Effector CD4-positive, alpha-beta T cell (primary cell): ENCODE data around the gene NLRP3.
A peak's percentile ranks its signal among the peaks of the same experiment; 100 is the strongest.
"Not testable (repeated sequence)": the region's sequence is repeated elsewhere in the genome, so short reads cannot be mapped to it uniquely, and the experiment has no call there.

Experiments used
- DNase-seq: peaks from one replicate; pipeline ENCODE4 v3.0.0-alpha.2; 2020

Gene NLRP3

DNA sequence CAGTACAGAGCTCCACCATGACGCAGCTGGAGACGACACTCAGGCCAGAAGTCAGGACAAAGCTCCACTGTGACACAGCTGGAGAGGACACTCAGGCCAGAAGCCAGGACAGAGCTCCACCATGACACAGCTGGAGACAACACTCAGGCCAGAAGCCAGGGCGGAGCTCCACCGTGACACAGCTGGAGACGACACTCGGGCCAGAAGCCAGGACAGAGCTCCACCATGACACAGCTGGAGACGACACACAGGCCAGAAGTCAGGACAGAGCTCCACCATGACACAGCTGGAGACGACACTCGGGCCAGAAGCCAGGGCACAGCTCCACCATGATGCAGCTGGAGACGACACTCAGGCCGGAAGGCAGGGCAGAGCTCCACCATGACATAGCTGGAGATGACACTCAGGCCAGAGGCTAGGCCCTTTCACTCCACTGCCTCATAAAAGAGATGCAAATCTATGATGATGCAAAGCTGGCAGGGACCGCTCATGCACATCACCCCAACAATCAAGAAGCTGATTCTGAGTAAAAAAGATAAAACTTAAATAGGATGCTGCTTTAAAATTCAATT lies 55.6 kb downstream of the NLRP3 start:
- DNase-seq: no peak

DNA sequence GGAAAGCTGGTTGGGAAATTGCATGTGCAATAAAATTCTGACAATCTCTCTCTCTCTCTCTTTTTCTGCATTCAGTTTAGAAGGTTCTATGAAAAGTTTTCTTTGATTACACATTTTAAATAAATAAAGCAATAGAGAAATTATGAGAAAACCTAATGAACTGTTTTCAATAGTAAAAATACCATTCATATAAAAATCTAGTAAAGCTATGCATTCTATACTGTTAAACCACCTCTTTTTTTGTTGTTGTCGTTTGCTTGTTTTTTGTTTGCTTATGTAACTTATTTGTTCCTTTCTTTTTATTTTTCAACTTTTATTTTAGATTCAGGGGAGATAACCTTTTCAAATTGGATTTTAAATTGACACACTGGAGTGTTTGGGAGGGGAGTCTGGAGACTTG lies 56.1 kb downstream of the NLRP3 start:
- no peak for DNase-seq

DNA sequence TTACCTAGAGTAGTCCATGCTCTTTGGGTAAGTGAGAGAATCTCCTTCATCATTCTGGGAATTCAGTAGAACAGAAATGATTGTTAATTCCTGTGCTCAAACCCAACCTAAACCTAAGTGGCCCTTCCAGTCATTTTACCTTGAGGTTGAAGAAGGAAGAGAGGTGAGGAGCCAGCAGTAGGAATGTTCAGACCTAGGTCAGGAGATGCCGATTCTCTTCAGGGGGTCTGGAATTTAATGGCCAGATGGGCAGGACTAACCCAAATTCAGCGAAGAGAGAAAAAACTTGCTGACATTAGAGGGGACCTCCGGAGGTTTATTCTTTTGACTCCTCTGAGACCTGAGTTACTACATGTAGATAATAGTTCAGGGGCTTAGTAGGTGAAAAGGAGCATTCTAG lies 58.4 kb downstream of the NLRP3 start:
- no peak for DNase-seq

DNA sequence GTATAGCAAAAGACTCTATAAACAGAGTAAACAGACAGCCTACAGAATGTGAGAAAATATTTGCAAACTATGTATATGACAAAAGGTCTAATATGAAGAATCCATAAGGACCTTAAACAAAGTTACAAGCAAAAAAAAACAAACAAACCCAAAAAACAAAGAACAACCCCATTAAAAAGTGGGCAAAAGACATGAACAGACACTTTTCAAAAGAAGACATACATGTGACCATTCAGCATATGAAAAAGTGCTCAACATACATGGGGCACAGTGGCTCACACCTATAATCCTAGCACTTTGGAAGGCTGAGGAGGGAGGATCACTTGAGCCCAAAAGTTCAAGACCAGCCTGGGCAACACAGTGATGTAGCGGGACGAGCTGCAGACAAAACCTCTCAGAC lies 59.8 kb downstream of the NLRP3 start:
- DNase-seq: no peak

DNA sequence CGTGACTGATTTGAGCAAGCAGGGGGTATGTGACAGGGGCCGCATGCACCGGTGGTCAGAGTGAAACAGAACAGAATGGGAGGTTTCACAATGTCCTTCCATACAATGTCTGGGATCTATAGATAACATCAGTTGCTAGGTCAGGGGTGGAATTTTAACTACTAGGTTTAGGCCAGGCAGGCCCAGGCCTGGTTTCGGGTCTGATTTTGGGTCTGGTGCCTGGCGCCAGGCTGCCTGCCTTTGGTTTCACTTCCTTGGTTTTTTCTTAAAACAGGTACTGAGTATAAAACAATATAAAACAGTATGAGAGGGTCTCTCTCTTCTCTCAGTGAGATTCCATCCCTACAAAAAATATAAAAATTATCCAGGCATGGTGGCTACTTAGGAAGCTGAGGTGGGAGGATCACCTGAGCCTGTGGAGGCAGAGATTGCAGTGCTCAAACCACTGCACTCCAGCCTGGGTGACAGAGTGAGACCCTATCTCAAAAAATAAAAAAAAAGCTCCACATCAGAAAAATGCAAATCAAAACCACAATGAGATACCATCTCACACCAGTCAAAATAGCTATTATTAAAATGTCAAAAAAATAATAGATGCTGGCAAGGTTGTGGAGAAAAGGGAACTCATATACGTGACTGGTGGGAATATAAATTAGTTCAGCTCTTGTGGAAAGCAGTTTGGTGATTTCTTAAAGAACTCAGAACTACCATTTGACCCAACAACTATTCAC lies 60.5 kb downstream of the NLRP3 start:
- not testable (repeated sequence) for DNase-seq

DNA sequence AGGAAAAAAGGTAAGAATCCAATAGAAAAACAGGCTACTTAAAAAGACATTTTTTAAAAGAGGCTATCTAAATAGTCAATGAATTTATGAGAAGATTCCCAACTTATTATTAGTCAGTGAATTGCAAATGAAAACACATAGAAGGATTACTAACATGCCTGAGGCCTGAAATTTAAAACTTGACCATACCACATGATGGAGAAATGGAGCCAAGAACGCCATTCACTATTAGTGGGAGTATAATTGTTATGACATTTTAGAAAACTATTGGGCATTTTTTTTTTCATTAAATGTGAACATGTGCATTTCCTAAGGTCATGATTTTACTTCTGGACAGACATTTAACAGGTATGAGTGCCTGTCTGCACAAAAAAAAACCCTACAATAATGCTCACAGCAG lies 66.8 kb downstream of the NLRP3 start:
- no peak for DNase-seq

DNA sequence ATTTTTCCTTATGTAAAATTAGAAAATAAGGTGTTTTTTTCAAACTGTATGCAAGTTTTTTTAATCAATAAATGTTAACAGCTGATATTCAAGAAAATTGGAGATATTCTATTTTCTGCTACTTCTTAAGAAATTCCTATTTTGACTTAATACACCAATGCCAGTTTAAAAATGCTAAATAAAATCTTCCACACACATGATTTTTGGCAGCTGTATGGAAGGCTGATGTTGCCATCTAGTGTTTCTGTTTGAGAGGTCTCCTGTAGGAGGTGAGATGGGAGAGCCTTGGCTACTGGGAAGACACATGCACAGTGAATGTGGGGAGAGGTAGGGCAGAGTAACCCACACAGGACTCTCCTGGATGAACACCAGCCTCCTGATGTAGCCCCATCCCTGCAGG lies 71.1 kb downstream of the NLRP3 start:
- peak; percentile 3 for DNase-seq

DNA sequence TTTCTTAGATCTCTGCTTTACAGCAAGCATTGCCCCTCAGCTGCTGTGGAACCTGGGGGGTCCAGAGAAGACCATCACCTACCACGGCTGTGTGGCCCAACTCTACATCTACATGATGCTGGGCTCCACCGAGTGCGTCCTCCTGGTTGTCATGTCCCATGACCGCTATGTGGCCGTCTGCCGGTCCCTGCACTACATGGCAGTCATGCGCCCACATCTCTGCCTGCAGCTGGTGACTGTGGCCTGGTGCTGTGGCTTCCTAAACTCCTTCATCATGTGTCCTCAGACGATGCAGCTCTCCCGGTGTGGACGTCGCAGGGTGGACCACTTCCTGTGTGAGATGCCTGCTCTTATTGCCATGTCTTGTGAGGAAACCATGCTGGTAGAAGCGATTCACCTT lies 75.4 kb downstream of the NLRP3 start:
- DNase-seq: no peak

DNA sequence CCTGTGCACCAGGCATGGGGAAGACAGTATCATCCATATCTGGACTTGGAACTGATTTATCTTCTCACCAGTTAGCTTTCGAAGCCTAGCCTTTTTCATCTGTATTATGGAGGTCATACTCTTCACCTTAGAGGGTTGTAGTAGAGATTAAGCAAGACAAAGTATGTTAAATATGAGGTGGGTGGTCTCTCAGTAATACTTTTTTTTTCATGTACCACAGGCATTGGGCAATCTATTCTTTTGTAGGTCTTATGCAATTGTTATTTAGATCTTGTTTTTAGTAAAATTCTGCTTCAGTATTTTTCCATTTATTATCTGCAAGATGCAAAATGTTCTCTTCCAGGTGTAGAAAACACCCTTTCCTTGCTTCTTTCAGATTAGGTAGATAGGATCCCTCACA lies 77.1 kb downstream of the NLRP3 start:
- no peak for DNase-seq

DNA sequence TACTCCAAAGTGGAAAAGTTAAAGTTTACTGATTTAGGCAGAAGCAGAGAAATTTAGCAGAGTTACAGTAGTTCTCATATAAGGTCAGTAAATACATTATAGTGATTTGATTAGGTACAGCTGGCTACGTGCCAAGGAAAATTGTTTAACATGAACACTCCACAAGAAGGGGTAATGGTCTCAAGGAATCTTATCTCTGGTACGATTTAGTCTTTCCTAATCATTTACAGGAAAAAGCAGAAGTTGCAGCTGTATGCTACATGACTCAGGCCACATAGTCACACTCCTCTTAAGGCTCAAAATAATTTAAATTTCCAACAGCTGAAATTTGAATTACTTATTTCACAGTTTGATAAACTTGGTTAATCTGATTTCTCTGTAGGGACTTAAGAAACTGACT lies 78.8 kb downstream of the NLRP3 start:
- DNase-seq: no peak

DNA sequence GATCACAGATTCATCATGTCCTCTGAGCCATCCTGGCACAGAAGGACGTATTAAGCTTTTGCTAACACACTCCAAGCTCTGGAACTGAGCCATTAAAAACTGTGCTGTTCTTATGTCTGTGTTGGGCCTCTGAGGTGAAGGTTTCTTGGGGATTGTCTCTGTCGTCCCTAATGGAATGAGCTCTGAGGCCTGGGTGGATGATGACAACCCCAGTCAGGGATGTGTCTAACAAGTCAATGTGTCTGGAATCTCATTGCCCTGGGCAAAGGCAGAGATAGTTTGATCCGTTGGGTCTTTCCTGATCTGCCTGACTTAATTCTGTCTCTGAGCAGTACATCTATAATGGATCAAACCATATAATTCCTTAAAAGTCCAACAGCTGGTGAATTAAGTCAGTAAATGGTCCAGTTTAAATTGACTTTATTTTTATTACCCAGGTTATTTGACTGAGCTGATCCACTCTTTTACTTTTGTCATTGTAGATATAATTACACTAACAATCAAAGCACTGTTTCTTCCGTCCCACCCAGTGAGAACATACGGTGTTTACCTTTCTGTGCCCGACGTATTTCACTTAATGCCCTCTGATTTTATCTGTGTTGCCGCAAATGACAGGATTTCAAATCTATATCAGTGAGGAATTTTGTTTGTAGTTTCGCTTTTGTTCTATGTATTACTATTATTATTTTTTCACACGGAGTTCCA lies 80.8 kb downstream of the NLRP3 start:
- DNase-seq: no peak
